SW 1271 (cell line): ENCODE results near the gene LRRC17.

Source experiments
- DNase-seq, 2 experiments: peaks; one replicate each; lab custom pipeline; 2025; lab: John Stamatoyannopoulos, UW

The LRRC17 gene

GRCh38 chr7:102912742-102913141 lies at the start of gene LRRC17:
LRRC17 (plus strand) TSS chr7:102913000; CDS start chr7:102933914, 20,914 bp downstream.
- no peak for DNase-seq

DNA sequence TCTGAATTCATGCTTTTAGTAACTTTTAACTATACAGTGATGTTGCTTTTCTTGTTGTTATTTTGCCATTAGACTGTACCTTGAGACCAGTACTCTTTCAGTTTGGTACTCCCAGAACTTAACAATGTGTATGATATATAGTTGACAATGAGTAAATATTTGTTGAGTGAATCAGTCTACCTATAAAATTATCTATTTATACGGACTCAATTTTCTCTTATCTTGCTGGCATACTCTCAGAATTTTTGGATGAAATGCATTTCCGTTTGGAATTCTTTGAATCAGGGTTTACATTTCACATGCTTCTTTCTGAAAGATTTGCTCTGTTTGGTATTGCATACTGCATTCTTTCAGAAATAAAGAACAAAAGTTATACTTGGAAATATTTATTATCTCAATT lies 47.8 kb upstream of the LRRC17 start:
- DNase-seq = no peak

DNA sequence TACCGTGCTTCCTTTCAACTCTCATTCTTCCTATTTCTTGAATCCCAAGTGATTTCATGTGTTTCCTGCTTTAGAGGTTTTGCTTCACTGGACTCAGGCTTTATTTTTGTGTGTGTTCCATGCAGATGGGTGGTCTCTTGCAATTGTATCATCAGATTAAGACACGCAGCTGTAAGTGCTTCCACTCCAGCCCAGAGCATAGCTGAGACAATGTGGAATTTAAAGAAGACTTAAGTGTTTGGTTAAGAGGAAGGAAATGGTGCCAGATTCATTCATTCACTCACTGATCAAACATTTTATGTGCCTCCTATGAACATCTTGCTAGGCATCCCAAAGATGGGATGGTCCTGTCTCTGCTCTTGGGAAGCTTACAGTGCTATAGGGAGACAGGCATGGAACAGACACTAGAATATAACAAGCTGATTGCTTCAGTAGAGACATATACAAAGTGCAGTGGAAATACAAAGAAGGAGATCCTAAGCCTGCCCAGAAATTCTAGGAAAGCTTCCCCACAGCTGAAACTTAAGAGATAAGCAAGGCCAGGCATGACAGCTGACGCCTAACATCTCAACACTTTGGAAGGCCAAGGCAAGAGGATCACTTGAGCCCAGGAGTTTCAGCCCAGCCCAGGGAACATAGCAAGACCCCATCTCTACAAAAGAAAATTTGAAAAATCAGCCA lies 46.1 kb upstream of the LRRC17 start:
- DNase-seq = no peak

DNA sequence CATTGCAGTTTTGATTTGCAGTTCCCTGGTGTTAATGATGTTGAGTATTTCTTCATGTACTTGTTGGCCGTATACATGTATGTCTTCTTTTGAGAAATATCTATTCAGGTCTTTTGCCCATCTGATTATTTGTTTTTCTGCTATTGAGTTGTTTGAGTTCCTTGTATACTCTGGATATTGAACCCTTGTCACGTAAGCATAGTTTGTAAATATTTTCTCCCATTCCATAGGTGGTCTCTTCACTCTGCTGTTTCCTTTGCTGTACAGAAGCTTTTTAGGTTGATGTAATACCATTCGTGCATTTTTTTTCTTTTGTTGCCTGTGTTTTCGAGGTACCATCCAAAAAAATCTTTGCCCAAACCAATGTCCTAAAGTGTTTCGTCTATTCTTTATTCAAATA lies 43.6 kb upstream of the LRRC17 start:
- no peak for DNase-seq

DNA sequence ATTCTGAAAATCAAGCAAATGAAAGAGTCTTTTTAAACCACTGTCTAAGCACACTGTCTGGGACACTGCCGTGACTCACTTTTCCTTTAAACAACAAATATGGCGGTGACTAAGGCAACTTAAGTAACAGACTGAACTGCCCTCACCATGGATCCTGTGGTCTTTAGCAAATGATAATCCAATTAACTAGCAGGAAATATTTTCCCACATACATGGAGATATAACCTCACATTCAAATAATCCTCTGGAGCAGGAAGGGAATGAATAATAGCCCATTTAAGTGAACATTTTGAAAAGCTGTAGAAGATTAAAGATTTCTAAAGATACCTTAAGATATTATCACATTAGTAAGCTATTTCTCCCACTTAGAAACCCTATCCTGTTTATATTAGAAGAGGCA lies 40.3 kb upstream of the LRRC17 start:
- DNase-seq = no peak

DNA sequence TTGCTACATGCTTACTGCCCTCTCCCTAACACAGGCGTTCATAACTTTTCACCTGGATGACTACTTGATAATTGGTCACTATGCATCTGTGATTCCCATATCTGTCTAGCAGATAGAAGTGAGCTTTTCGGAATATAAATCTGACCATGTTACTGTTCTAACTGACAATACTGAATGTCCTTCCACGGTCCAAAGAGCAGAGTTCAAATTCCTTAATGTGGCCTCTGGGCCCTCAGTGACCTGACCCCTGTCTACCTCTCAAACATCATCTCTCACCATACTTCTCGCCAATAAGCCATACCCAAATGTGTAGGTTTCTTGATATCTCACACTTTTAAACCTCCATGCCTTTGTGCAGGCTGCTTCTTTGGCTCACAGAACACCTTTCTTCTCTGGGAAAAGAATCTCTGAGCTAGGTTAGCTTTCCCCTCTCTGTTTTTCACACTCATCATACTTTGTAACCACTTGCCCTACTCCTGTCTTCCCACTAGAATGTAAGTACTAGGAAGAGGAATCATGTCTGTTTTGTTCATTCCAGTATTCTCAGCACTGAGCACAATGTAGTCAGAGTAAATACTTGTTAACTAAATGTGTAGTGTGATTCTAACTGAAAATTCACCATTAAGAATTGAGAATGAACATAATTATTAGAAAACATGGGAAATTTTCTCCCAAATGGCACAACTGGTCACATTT lies 39.2 kb upstream of the LRRC17 start:
- DNase-seq = no peak

DNA sequence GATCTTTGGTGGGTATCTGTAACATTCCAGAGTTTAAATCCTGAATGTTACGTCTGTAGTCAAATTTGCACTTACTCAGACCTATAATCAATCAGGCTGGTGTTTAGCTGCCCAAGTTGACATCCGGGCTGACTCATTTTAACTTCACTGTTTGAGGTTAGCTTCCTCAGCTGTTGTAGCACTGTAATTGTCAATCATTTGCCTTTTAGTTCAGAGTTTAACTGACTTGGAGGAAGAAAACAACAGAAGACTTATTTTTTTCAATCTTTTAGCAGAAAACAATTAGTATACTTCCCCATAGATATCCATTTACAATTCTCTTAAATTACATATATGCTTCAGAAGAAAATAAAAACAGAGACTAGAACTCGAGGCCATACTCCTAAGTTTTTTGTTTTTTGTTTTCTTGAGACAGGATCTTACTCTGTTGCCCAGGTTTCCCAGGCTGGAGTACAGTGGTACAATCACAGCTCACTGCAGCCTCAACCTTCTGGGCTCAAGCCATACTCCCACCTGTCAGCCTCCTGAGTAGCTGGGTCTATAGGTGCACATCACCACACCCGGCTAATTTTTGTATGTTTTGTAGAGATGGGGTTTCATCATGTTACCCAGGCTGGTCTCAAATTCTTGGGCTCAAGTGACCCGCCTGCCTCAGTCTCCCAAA lies 38.5 kb upstream of the LRRC17 start:
- DNase-seq = peak; percentile 18 to 74

DNA sequence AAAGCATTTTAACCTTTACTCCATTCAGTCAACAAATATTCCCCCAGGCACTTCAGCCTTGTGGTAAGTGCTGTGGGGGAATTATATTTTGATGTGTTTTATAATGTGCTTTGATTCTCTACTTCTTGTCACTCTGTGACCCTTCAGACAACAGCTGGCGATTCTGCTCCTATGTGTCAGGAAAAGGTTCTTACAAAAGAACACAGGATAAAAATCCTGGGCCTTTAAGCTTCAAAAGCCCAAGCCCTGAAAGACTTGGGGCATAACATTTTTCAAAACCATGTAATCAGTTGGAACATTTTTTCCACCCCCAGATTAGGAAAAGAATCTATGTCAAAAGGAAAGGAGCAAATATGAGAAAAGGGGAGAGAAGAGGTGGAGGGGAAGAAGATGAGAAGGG lies 37.8 kb upstream of the LRRC17 start:
- no peak for DNase-seq

- DNase-seq = peak; percentile 96 to 99
Observed at GRCh38 chr7:102875700-102876295, 37.0 kb upstream of the LRRC17 start.

DNA sequence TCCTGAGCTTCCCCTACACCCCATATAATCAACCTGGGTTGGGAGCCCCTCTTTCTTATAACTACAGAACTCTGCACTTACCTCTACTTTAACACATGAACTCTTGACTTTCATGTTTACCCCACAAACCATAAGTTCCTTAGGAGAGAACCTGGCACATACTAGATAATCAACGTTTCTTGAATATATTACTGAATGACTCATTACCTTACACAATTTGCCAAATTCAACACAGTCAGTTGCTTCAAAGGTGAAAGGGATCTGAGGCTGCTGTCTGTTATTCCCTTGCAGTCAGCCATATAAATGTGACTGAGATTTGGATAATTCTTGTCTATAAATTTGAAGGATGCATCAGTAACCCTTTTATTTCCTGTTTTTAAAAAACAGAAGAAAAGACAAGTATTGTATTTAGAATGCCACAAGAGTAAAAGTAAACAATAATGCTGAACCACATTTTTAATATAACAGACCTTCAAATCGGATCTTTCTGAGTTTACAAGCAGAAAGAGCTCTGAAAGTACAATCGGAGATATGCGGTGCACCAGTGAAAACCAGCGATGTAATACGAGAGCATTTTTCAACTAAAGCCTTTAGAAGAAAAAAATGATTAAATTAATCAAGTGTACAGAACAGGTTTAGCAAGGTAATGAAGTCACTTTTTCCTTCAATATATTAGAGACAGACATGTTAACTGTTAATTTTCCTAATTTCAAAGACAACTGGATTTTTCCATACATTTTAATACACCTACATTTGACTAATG lies 29.5 kb upstream of the LRRC17 start:
- DNase-seq = peak in 1 of 2 experiments; percentile 26

DNA sequence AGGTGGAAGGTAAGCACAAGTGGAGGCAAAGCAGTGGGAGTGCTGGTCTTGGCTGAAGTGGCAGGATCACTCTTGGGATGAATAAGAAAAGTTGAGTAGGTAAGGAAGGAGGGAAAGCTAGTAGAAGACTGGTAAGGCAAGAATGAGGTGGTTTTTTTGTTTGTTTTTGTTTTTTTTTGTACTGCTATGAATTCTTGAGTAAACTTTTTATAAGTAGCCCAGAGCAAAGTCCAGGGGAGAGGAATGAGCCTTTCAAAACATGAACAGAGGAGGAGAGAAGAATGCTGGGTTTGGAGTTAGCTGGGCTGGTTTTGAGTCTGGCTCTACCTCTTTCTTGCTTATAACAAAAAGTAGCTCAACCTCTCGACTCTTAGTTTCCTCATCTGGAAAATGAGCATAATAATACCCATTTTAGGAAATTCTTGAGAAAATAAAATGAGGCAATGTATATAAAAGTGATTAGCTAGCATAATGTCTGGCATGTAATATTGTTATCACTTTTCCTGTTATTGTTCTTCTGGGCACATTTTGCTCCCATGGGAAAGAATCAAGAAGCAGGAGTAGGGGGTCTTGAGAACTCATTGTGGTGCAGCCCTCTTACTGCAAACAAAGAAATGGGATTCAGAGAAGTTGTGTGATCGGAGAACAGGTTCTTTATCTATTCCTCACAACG lies 24.1 kb upstream of the LRRC17 start:
- no peak for DNase-seq

DNA sequence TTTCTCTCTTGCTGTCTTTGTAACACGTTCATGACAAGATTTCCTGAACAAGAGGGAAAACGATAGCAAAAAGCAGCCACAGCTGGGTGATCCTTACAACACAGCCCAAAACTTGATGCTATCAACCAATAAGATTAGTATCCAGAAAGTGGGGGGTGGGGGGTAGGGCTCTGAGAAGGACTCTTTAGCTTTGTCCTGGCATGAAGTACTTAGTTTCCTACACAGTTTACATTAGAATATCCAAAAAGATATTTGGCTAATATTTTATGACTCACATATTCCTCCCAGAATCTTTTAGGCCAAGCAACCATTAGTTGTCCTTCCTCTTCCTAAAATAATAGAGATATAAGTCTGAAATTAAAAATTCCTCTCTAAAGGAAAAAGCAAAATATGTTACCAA lies 22.9 kb upstream of the LRRC17 start:
- DNase-seq = no peak

DNA sequence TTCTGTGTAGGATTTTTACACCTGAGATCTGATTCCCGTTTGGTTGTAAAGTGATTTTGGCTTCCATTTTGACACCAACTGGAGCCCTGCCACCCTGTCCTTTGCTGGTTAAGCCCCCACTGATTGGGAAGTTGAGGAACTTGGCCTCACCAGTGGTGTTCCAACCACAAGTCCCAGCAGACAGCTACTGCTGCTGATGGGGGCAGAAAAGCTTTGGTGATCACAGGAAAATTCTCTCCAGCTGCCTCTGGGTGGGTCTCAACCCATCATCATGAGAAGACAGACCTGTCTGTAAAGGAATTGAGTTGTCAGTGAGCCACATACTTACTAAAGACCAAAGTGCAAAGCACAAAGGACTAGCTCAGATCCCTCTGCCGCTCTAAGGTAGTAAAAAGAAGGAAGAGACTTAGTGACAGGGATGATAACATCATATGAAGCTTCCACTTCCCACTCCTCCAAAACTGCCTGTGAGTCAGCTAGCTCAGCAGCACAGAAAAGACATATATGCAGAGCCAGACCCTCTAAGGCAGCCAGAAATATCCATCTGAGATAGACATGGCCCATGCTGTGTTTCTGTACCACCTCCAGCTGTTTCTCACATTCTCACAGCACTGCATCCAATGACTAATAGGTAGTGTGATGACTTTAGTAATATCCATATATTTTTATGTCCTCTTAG lies 22.4 kb upstream of the LRRC17 start:
- DNase-seq = no peak

- no peak for DNase-seq
Observed at GRCh38 chr7:102890971-102891692, 21.7 kb upstream of the LRRC17 start.

DNA sequence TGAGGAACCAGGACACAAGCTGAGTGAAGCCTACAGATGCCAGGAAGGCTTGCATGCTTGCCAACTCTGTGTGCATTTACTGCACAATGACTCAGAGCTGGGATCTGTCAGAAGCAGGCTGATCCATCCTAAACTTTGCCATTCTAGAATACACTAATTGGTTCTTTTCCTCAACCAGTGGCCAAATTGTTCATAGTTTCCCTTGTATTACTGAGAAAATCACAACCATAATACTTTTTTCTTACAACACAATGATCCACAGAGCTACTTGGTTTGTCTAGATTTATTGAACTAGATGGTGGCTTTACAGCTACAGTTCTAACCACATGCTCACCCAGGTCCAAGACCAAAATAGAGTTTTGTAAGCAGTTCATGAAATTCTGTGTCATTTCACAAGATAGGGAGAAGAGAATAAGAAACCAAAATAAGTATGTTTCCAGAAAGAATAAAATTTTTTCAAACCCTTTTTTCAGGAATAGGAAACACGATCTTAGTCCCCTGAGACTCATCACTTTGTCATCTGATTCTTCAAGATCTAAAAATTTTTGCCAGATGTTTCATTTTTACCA lies 21.0 kb upstream of the LRRC17 start:
- DNase-seq = peak in 1 of 2 experiments; percentile 57

DNA sequence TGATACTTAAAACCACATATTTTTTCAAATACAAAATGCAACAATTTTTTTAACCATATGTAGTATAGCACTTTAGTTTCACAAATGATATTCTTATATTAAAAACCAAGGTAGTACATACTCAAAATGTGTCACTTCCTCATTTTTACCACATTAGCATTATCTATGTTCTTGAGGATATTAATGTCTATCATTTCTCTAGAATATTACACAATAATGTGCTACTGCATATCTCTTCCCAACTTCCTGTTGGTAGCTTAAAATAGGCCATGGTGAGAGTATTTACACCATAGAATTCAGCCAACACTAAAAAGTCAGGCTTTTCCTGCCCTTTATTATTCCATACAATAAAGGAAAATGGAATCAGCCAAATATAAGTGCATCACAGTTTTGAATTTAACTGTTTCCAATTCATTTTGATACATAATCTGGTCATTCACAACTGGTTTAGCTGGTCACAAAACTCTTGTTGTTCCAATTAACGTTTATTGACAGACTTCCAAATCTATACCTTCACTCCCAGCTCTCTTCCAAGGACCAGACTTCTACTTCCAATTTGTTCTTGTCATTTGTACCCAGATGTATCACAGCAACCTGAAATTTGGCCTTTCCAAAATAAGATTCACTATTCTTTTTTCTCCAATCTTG lies 20.0 kb upstream of the LRRC17 start:
- no peak for DNase-seq

GRCh38 chr7:102895602-102896001 lies 17.2 kb upstream of the LRRC17 start:
- no peak for DNase-seq

DNA sequence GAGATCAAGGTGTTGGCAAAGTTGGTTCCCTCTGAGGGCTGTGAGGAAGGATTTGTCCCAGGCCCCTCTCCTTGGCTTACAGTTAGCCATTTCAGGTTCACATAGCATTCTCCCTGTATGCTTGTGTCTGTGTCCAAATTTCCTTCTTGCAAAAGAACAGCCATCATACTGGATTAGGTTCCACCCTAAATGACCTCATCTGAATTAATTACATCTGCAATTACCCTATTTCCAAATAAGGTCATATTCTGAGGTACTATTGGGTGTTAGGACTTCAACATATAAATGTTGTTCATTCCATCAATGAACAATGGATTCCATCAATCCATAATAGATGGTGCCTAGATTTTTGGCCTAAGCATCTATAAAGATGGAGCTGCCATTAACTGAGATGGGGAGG lies 16.2 kb upstream of the LRRC17 start:
- DNase-seq = no peak

GRCh38 chr7:102897211-102897631 lies 15.6 kb upstream of the LRRC17 start:
- no peak for DNase-seq
